NCI-H1694 (cell line): ENCODE data around the gene BNC1.
"Not testable (repeated sequence)": the region's sequence is repeated elsewhere in the genome, so short reads cannot be mapped to it uniquely, and the experiment has no call there.

Experiments
- DNase-seq: peaks from one replicate; lab custom pipeline; 2025; lab: John Stamatoyannopoulos, UW

BNC1 gene

GRCh38 chr15:83292317-83292716 is 7.9 kb upstream of the BNC1 start:
- no peak for DNase-seq

GRCh38 chr15:83290236-83290635 is 5.8 kb upstream of the BNC1 start:
- DNase-seq = no peak

- DNase-seq = no peak
These were observed 4.7 kb upstream of the BNC1 start for GRCh38 chr15:83289160-83289559.

- DNase-seq = no peak
These were observed 3.9 kb upstream of the BNC1 start for GRCh38 chr15:83288381-83288801.

- no peak for DNase-seq
These were observed 3.1 kb upstream of the BNC1 start for GRCh38 chr15:83287541-83288027.

GRCh38 chr15:83285979-83286553 is 1.6 kb upstream of the BNC1 start:
- no peak for DNase-seq

GRCh38 chr15:83285284-83285978 is 967 bp upstream of the BNC1 start:
- DNase-seq = no peak

GRCh38 chr15:83283813-83284558 is 478 bp downstream of the BNC1 start:
- DNase-seq = no peak

- no peak for DNase-seq
These were observed 1.2 kb downstream of the BNC1 start for GRCh38 chr15:83283138-83283812.

- no peak for DNase-seq
These were observed 1.7 kb downstream of the BNC1 start for GRCh38 chr15:83282776-83283137.

GRCh38 chr15:83282141-83282540 is 2.3 kb downstream of the BNC1 start:
- DNase-seq = no peak

GRCh38 chr15:83278191-83278590 is 6.3 kb downstream of the BNC1 start:
- DNase-seq = no peak

- DNase-seq = no peak
These were observed 7.8 kb downstream of the BNC1 start for GRCh38 chr15:83276661-83277060.

- no peak for DNase-seq
These were observed 9.1 kb downstream of the BNC1 start for GRCh38 chr15:83275412-83275811.

GRCh38 chr15:83270176-83270575 is 14.3 kb downstream of the BNC1 start:
- DNase-seq = no peak

- DNase-seq = no peak
These were observed 16.3 kb downstream of the BNC1 start for GRCh38 chr15:83268147-83268546.

GRCh38 chr15:83262594-83263315 is 21.7 kb downstream of the BNC1 start:
- no peak for DNase-seq

GRCh38 chr15:83262181-83262580 is 22.3 kb downstream of the BNC1 start:
- DNase-seq = not testable (repeated sequence)

- DNase-seq = no peak
These were observed 33.7 kb downstream of the BNC1 start for GRCh38 chr15:83250781-83251180.

- no peak for DNase-seq
These were observed 35.5 kb downstream of the BNC1 start for GRCh38 chr15:83249030-83249343.

- DNase-seq = peak; percentile 79
These were observed 36.1 kb downstream of the BNC1 start for GRCh38 chr15:83248151-83249029.
